H1 (cell line): ENCODE data around the gene GPNMB. TPM values are rescaled to one million over a fixed set of nuclear protein-coding genes. Genes with fewer than 3 reads are reported as not detected.

Experiments used
- CTCF ChIA-PET: fragments of 300-600 bp; sonication (Branson Sonifier 250); formaldehyde crosslinking; loops from one replicate; lab custom pipeline; 2021; ENCODE audit not compliant: partially characterized antibody; lab: Charles Lee
- POLR2A ChIA-PET: fragments of 300-600 bp; sonication (Branson Sonifier 250); formaldehyde crosslinking; loops from one replicate; lab custom pipeline; 2021; ENCODE audit warnings: inconsistent platforms; ENCODE audit not compliant: partially characterized antibody; lab: Charles Lee
- DNase-seq, 2 experiments: peaks; one replicate each; pipeline versions ENCODE4 v3.0.0 to v3.0.0-alpha.2; 2010 to 2022; ENCODE audit warnings: low spot score in 2 of 2, low read depth in 1 of 2, mixed read lengths in 1 of 2
- FAIRE-seq: peaks from 2 replicates; lab custom pipeline; 2011; peaks lifted over from hg19 to GRCh38; lab: Jason Lieb, UNC
- H2AFZ ChIP-seq: 2 replicates; pipeline ENCODE4 v1.8.1; 2012; ENCODE audit warnings: low read length, inconsistent platforms
- H2AK5ac ChIP-seq: 2 replicates; pipeline ENCODE4 v1.6.1; 2013; ENCODE audit warnings: low read depth, low read length
- H2BK120ac ChIP-seq: replicated peaks from 2 replicates; pipeline ENCODE3; 2013; ENCODE audit warnings: low read depth, low read length, inconsistent platforms
- H2BK12ac ChIP-seq: 2 replicates; pipeline ENCODE4 v1.6.1; 2013; ENCODE audit warnings: low read depth, low read length
- H2BK15ac ChIP-seq: 2 replicates; pipeline ENCODE4 v1.6.1; 2013; ENCODE audit warnings: low read length
- H2BK20ac ChIP-seq: 2 replicates; pipeline ENCODE4 v1.6.1; 2013; ENCODE audit warnings: low read length
- H2BK5ac ChIP-seq: 2 replicates; pipeline ENCODE4 v1.6.1; 2013; ENCODE audit warnings: low read depth, low read length
- H3K14ac ChIP-seq: 2 replicates; pipeline ENCODE4 v1.6.1; 2013; ENCODE audit warnings: inconsistent platforms; ENCODE audit not compliant: insufficient read length
- H3K18ac ChIP-seq: 2 replicates; pipeline ENCODE4 v1.6.1; 2013; ENCODE audit warnings: low read length; ENCODE audit errors: extremely low read depth
- H3K23ac ChIP-seq: 2 replicates; pipeline ENCODE4 v1.6.1; 2013; ENCODE audit warnings: inconsistent platforms; ENCODE audit not compliant: insufficient read length
- H3K23me2 ChIP-seq: 2 replicates; pipeline ENCODE4 v1.6.1; 2013; ENCODE audit warnings: low read depth, low read length
- H3K27ac ChIP-seq: 2 replicates; pipeline ENCODE4 v1.6.1; 2011; ENCODE audit warnings: low read depth, low read length, inconsistent platforms
- H3K27me3 ChIP-seq, 4 experiments: replicated peaks in 1 of 4; 1 replicate in 1 of 4; 2 replicates in 3 of 4; pipeline versions ENCODE4 v1.6.1 to v1.8.1; 2011 to 2013; ENCODE audit warnings: low read length in 3 of 4, mild to moderate bottlenecking in 3 of 4, inconsistent platforms in 2 of 4, mixed read lengths in 2 of 4, moderate library complexity in 1 of 4; ENCODE audit not compliant: control insufficient read depth in 3 of 4, insufficient read depth in 3 of 4; ENCODE audit errors: extremely low read depth in 1 of 4
- H3K36me3 ChIP-seq, 4 experiments: 2 replicates each; pipeline versions ENCODE4 v1.6.1 to v1.8.1; 2011 to 2013; ENCODE audit warnings: mild to moderate bottlenecking in 4 of 4, low read length in 3 of 4, moderate library complexity in 2 of 4, control low read depth in 1 of 4, inconsistent platforms in 1 of 4; ENCODE audit not compliant: insufficient read depth in 4 of 4, control insufficient read depth in 2 of 4
- H3K4ac ChIP-seq: replicated peaks from 2 replicates; pipeline ENCODE3; 2013; ENCODE audit warnings: low read length, low read depth, mixed read lengths, inconsistent platforms; ENCODE audit not compliant: insufficient read length
- H3K4me1 ChIP-seq, 4 experiments: replicated peaks in 1 of 4; 1 replicate in 1 of 4; 2 replicates in 3 of 4; pipeline versions ENCODE4 v1.6.1 to v1.8.1; 2011 to 2013; ENCODE audit warnings: low read length in 3 of 4, inconsistent platforms in 2 of 4, mixed read lengths in 1 of 4; ENCODE audit not compliant: insufficient read depth in 4 of 4, control insufficient read depth in 3 of 4
- H3K4me2 ChIP-seq, 2 experiments: 2 replicates each; pipeline versions ENCODE4 v1.6.1 to v1.8.1; 2011 to 2013; ENCODE audit warnings: low read depth in 2 of 2, low read length in 2 of 2, control low read depth in 1 of 2, inconsistent platforms in 1 of 2, mild to moderate bottlenecking in 1 of 2; ENCODE audit not compliant: insufficient read depth in 1 of 2
- H3K4me3 ChIP-seq, 4 experiments: fragments of 200-600, 300-600 bp in 1 of 4; sonication (generic), shearing (Covaris generic), sonication (Bioruptor Twin) in 1 of 4; 2 replicates each; pipeline versions ENCODE4 v1.5.1 to v1.8.1; 2011 to 2016; ENCODE audit warnings: low read length in 4 of 4, low read depth in 3 of 4, control low read depth in 2 of 4, inconsistent platforms in 2 of 4, mild to moderate bottlenecking in 2 of 4, mixed read lengths in 1 of 4, moderate library complexity in 1 of 4; ENCODE audit not compliant: insufficient read depth in 2 of 4; ENCODE audit errors: extremely low read depth in 1 of 4
- H3K56ac ChIP-seq: replicated peaks from 2 replicates; pipeline ENCODE3; 2013; ENCODE audit warnings: low read depth, mild to moderate bottlenecking, mixed read lengths, low read length, inconsistent platforms; ENCODE audit not compliant: insufficient read length
- H3K79me1 ChIP-seq: 2 replicates; pipeline ENCODE4 v1.6.1; 2013; ENCODE audit warnings: low read depth, low read length, control low read depth
- H3K79me2 ChIP-seq, 2 experiments: 2 replicates each; pipeline versions ENCODE4 v1.6.1 to v1.8.1; 2012 to 2013; ENCODE audit warnings: low read length in 2 of 2, mild to moderate bottlenecking in 2 of 2, inconsistent platforms in 1 of 2; ENCODE audit not compliant: insufficient read depth in 2 of 2, control insufficient read depth in 1 of 2
- H3K9ac ChIP-seq, 4 experiments: replicated peaks in 1 of 4; 1 replicate in 1 of 4; 2 replicates in 3 of 4; pipeline versions ENCODE4 v1.6.1 to v1.8.1; 2011 to 2013; ENCODE audit warnings: low read depth in 3 of 4, low read length in 3 of 4, control low read depth in 2 of 4, mild to moderate bottlenecking in 2 of 4, moderate library complexity in 2 of 4, inconsistent platforms in 1 of 4; ENCODE audit errors: extremely low read depth in 1 of 4
- H3K9me3 ChIP-seq, 2 experiments: 2 replicates each; pipeline versions ENCODE4 v1.6.1 to v1.8.1; 2012 to 2013; ENCODE audit warnings: mild to moderate bottlenecking in 2 of 2, moderate library complexity in 2 of 2, control low read depth in 1 of 2, inconsistent platforms in 1 of 2, low read depth in 1 of 2, low read length in 1 of 2, mixed read lengths in 1 of 2; ENCODE audit not compliant: insufficient read depth in 2 of 2
- H4K20me1 ChIP-seq, 2 experiments: replicated peaks in 1 of 2; 2 replicates each; pipeline versions ENCODE3 to v1.8.1; 2011 to 2013; ENCODE audit warnings: inconsistent platforms in 2 of 2, low read length in 2 of 2, mild to moderate bottlenecking in 1 of 2; ENCODE audit not compliant: insufficient read depth in 2 of 2, control insufficient read depth in 1 of 2
- H4K5ac ChIP-seq: 2 replicates; pipeline ENCODE4 v1.6.1; 2013; ENCODE audit warnings: low read length, low read depth, mixed read lengths, inconsistent platforms; ENCODE audit not compliant: insufficient read length
- H4K8ac ChIP-seq: 2 replicates; pipeline ENCODE4 v1.8.0; 2013; ENCODE audit warnings: mild to moderate bottlenecking, moderate library complexity, low read length, inconsistent platforms; ENCODE audit not compliant: insufficient read depth; ENCODE audit errors: extremely low read depth
- H4K91ac ChIP-seq: replicated peaks from 2 replicates; pipeline ENCODE3; 2013; ENCODE audit warnings: low read length, mixed read lengths, inconsistent platforms; ENCODE audit not compliant: insufficient read length
- ASH2L ChIP-seq: fragments of 200-600, 300-600 bp; sonication (generic); IDR thresholded peaks from one replicate; pipeline ENCODE4 v1.7.1; 2017; ENCODE audit warnings: low read length
- CBX8 ChIP-seq: fragments of 300-800, 300-1000 bp; sonication (generic); IDR thresholded peaks from 2 replicates; pipeline ENCODE4 v1.7.1; 2016; ENCODE audit warnings: low read depth, low read length, borderline replicate concordance
- EP300 ChIP-seq, 2 experiments: IDR thresholded peaks; 1 replicate in 1 of 2; 2 replicates in 1 of 2; pipeline ENCODE4 v1.6.1; 2011 to 2012; ENCODE audit warnings: low read depth in 2 of 2, low read length in 2 of 2, mild to moderate bottlenecking in 2 of 2, borderline replicate concordance in 1 of 2, inconsistent platforms in 1 of 2, moderate library complexity in 1 of 2
- RFX5 ChIP-seq: IDR thresholded peaks from 2 replicates; pipeline ENCODE4 v1.6.1; 2011; ENCODE audit warnings: low read depth, low read length, improper control_type of control experiment, borderline replicate concordance
- SIX5 ChIP-seq: IDR thresholded peaks from 2 replicates; pipeline ENCODE4 v1.6.1; 2011; ENCODE audit warnings: mild to moderate bottlenecking, low read depth, low read length
- WGBS, 2 experiments: shearing (Covaris generic) in 1 of 2; methylation state at CpG; one replicate each; pipeline versions ENCODE4 v1.1.6 to v1.1.7; 2013 to 2015; ENCODE audit warnings: low lambda C conversion rate in 2 of 2, mixed read lengths in 2 of 2, inconsistent platforms in 1 of 2, low coverage in 1 of 2, missing lambda C conversion rate in 1 of 2; ENCODE audit not compliant: insufficient replicate concordance in 2 of 2, insufficient coverage in 1 of 2, insufficient read length in 1 of 2; ENCODE audit errors: extremely low coverage in 1 of 2, missing lambda C conversion rate in 1 of 2; 5-methylcytosine and 5-hydroxymethylcytosine counted together
- long read RNA-seq, 2 experiments: library from RNA in 1 of 2; library from capped mRNA in 1 of 2; stranded (forward); transcript quantifications; one replicate each; pipeline ENCODE4 v2.0.0, GENCODE V29; 2021; ENCODE audit warnings: inconsistent platforms in 1 of 2
- polyA minus RNA-seq, 3 experiments: library from RNA; depleted of rRNA, polyadenylated mRNA; stranded (reverse); fragments of >200 nt; gene quantifications; 1 replicate in 2 of 3; 2 replicates in 1 of 3; pipeline ENCODE4 v1.2.3, GENCODE V29; 2011
- polyA plus RNA-seq, 7 experiments: library from polyadenylated mRNA; depleted of rRNA in 3 of 7; stranded (reverse) in 5 of 7; unstranded in 2 of 7; fragments of >200 nt in 5 of 7; fragments of 200-250 nt in 2 of 7; gene quantifications; 1 replicate in 5 of 7; 2 replicates in 1 of 7; 4 replicates in 1 of 7; pipeline versions ENCODE4 v1.2.1 to v1.2.3, GENCODE V29; 2011 to 2013; ENCODE audit warnings: missing spikeins in 2 of 7, mixed read lengths in 2 of 7
- total RNA-seq: library from RNA; stranded (reverse); fragmentation: NEBNext Ultra II Directional; extraction: Animal tissue kit (Norgen Biotek cat#: 25700); gene quantifications from 2 replicates; pipeline ENCODE4 v1.2.1, GENCODE V29; 2021

Gene GPNMB
- total RNA-seq, result 0.52 and 1.1 TPM in 2 replicates
- polyA plus RNA-seq (2011; rRNA removed), result 0.61 and 1.4 TPM in 2 replicates
- 1.5 TPM for polyA plus RNA-seq (2011; cell fraction: cytosol; rRNA removed)
- 0.97 TPM for polyA plus RNA-seq (2011; cell fraction: nucleus; rRNA removed)
- polyA plus RNA-seq (2012, experiment 1 of 2), result 0.63 to 1.6 TPM (median 1.2 TPM) in 4 replicates
- 0.28 TPM for polyA plus RNA-seq (2012, experiment 2 of 2)
- polyA plus RNA-seq (2013, experiment 1 of 2), result 1.3 TPM
- polyA plus RNA-seq (2013, experiment 2 of 2), result 1.5 TPM
- polyA minus RNA-seq (2011; rRNA and poly(A)+ RNA removed), result 0.79 and 1.3 TPM in 2 replicates
- 1.0 TPM for polyA minus RNA-seq (2011; cell fraction: cytosol; rRNA and poly(A)+ RNA removed)
- polyA minus RNA-seq (2011; cell fraction: nucleus; rRNA and poly(A)+ RNA removed), result 1.6 TPM
- long read RNA-seq, experiment 1, result 0 reads
- long read RNA-seq, experiment 2, partial matches to known transcripts, result 0 of 2 reads
- long read RNA-seq, experiment 2, other reads (novel, unspliced or antisense), result 0 of 2 reads

GRCh38 chr7:23246555-23246954 lies at the start of gene GPNMB:
Gene GPNMB, plus strand, starts transcription at chr7:23246775. Its CDS starts 83 bp downstream, at chr7:23246858.
- no peak for DNase-seq
- no peak within 1 kb of the TSS for H3K23ac ChIP-seq
- H4K20me1 ChIP-seq, result no peaks in the 10 kb centered on the region
- peaks cover 0 to 20% (median 15%) of the 10 kb centered on the region in 4 experiments; a peak in 6 of 7 replicates for H3K27me3 ChIP-seq
- H3K14ac ChIP-seq, result no peak within 1 kb of the TSS
- H3K18ac ChIP-seq, result peak within 1 kb of the TSS; percentile 71
- no peaks in the 10 kb centered on the region for H3K79me2 ChIP-seq
- H3K4ac ChIP-seq, result no peak within 1 kb of the TSS
- no peak within 1 kb of the TSS for H3K56ac ChIP-seq
- H2BK15ac ChIP-seq, result no peak within 1 kb of the TSS; the same call in 1 of the 2 replicates
- no peak within 1 kb of the TSS for H2BK20ac ChIP-seq
- CTCF ChIA-PET, result interaction anchor here (0.6 to 2.6 kb wide), 6 partner anchors 11 to 336 kb away, joined by 3 to 12 read pairs (median 4); no protein-coding TSS in a partner anchor
- no peak within 1 kb of the TSS for H2BK120ac ChIP-seq
- peaks cover 1 to 9% (median 7%) of the 10 kb centered on the region in 4 experiments; a peak in 6 of 7 replicates for H3K4me1 ChIP-seq
- H3K36me3 ChIP-seq, result no peaks in the 10 kb centered on the region
- H4K91ac ChIP-seq, result no peak within 1 kb of the TSS
- no peak within 1 kb of the TSS for H4K5ac ChIP-seq
- peak within 1 kb of the TSS; percentile 75 to 81 for H3K4me2 ChIP-seq
- H2BK12ac ChIP-seq, result peak within 1 kb of the TSS; percentile 39; the same call in 1 of the 2 replicates
- no peaks in the 10 kb centered on the region for H3K79me1 ChIP-seq
- FAIRE-seq, result no peak
- H3K4me3 ChIP-seq, result peak within 1 kb of the TSS; percentile 34 to 55 (median 46)
- no peak within 1 kb of the TSS for H3K27ac ChIP-seq
- WGBS, 2 experiments, result 77% methylated on average over 7 of the region's 7 CpGs; no CpG with 5 or more reads in 1 of the 2 experiments
- H2BK5ac ChIP-seq, result no peak within 1 kb of the TSS
- peak within 1 kb of the TSS; percentile 84; the same call in 1 of the 2 replicates for H4K8ac ChIP-seq
- H3K9ac ChIP-seq, result peak within 1 kb of the TSS in 1 of 4 experiments; percentile 29; a peak in 1 of 7 replicates
- no peak for TF ChIP-seq SIX5
- TF ChIP-seq CBX8, result no peak
- TF ChIP-seq RFX5, result no peak
- no peak for TF ChIP-seq ASH2L
- TF ChIP-seq EP300 (IDR thresholded peaks at IDR 0.05; ENCODE audit: borderline replicate concordance in 1 of 2, low read depth in 2 of 2, low read length in 2 of 2), result no peak
- no peaks in the 10 kb centered on the region; a peak in 1 of 4 replicates for H3K9me3 ChIP-seq
- H2AK5ac ChIP-seq, result no peak within 1 kb of the TSS
- peaks cover 7% of the 10 kb centered on the region for H3K23me2 ChIP-seq
- POLR2A ChIA-PET, result interaction anchor here (0.9 to 1.6 kb wide), 4 partner anchors 10 to 280 kb away, joined by 3 to 5 read pairs (median 4); no protein-coding TSS in a partner anchor
- H2AFZ ChIP-seq, result peak within 1 kb of the TSS; percentile 95
